ENCODE measurements around the gene SSTR3. TPM values are rescaled to one million over a fixed set of nuclear protein-coding genes. Genes with fewer than 3 reads are reported as not detected.
A peak's percentile ranks its signal among the peaks of the same experiment; 100 is the strongest.

Gene SSTR3
- total RNA-seq, 2 donors from 2014 or later, result 0.17 TPM; not detected in 1

GRCh38 chr22:37231406-37232139, 19.3 kb upstream of the SSTR3 start:
- no peak for ATAC-seq
- no peak for DNase-seq
- intact Hi-C loops (cut with DNase I, micrococcal nuclease), result no loop called here

- intact Hi-C loops (cut with DNase I, micrococcal nuclease), result no loop called here
- no peak for ATAC-seq
- DNase-seq, result no peak
Observed at GRCh38 chr22:37230673-37231405, 18.6 kb upstream of the SSTR3 start.

- DNase-seq (peak; percentile 70 to 72), ATAC-seq (peak; percentile 54)
- intact Hi-C loops (cut with DNase I, micrococcal nuclease), result no loop called here
Observed at GRCh38 chr22:37229805-37230672, 17.8 kb upstream of the SSTR3 start.

- intact Hi-C loops (cut with DNase I, micrococcal nuclease), result no loop called here
- ATAC-seq, result peak; percentile 22
- no peak for DNase-seq
Observed at GRCh38 chr22:37229012-37229804, 16.9 kb upstream of the SSTR3 start.

GRCh38 chr22:37228106-37229011, 16.1 kb upstream of the SSTR3 start:
- intact Hi-C loops (cut with DNase I, micrococcal nuclease), result no loop called here
- ATAC-seq, result no peak
- no peak for DNase-seq

- ATAC-seq (no peak), DNase-seq (no peak)
- intact Hi-C loops (cut with DNase I, micrococcal nuclease), result no loop called here
Observed at GRCh38 chr22:37226514-37226913, 14.2 kb upstream of the SSTR3 start.

- ATAC-seq (no peak), DNase-seq (no peak)
- intact Hi-C loops (cut with DNase I, micrococcal nuclease), result no loop called here
Observed at GRCh38 chr22:37226087-37226486, 13.8 kb upstream of the SSTR3 start.

- intact Hi-C loops (cut with DNase I, micrococcal nuclease), result no loop called here
- DNase-seq (no peak), ATAC-seq (no peak)
Observed at GRCh38 chr22:37225481-37225880, 13.2 kb upstream of the SSTR3 start.

- no peak for DNase-seq
- no peak for ATAC-seq
- intact Hi-C loops (cut with DNase I, micrococcal nuclease), result no loop called here
Observed at GRCh38 chr22:37224757-37225420, 12.6 kb upstream of the SSTR3 start.

- intact Hi-C loops (cut with DNase I, micrococcal nuclease), result no loop called here
- DNase-seq (no peak), ATAC-seq (no peak)
Observed at GRCh38 chr22:37223965-37224551, 11.8 kb upstream of the SSTR3 start.

GRCh38 chr22:37222440-37222971, 10.2 kb upstream of the SSTR3 start:
- ATAC-seq (no peak), DNase-seq (no peak)
- intact Hi-C loops (cut with DNase I, micrococcal nuclease), result no loop called here

- no peak for DNase-seq
- intact Hi-C loops (cut with DNase I, micrococcal nuclease), result no loop called here
- no peak for ATAC-seq
Observed at GRCh38 chr22:37221424-37222333, 9.4 kb upstream of the SSTR3 start.

GRCh38 chr22:37220543-37220981, 8.3 kb upstream of the SSTR3 start:
- intact Hi-C loops (cut with DNase I, micrococcal nuclease), result no loop called here
- DNase-seq (no peak), ATAC-seq (no peak)

GRCh38 chr22:37219533-37219932, 7.3 kb upstream of the SSTR3 start:
- DNase-seq (no peak), ATAC-seq (no peak)
- intact Hi-C loops (cut with DNase I, micrococcal nuclease), result no loop called here

GRCh38 chr22:37218771-37219411, 6.6 kb upstream of the SSTR3 start:
- intact Hi-C loops (cut with DNase I, micrococcal nuclease), result no loop called here
- DNase-seq, result no peak
- peak; percentile 40 for ATAC-seq
